Spinal cord (tissue), 10 donors: ENCODE results near the gene DPCD. TPM values are rescaled to one million over a fixed set of nuclear protein-coding genes. Genes with fewer than 3 reads are reported as not detected.
A peak's percentile ranks its signal among the peaks of the same experiment; 100 is the strongest.

ENCODE experiments used
- DNase-seq, 6 donors: peaks; one replicate each; pipeline versions ENCODE4 v3.0.0 to v3.0.0-alpha.2; 2013 to 2015; ENCODE audit warnings: low spot score in 6 of 6, low read depth in 4 of 6
- H3K27ac ChIP-seq: one replicate; pipeline ENCODE4 v1.5.1; 2013; ENCODE audit warnings: low read depth, low read length, control low read depth
- H3K27me3 ChIP-seq: one replicate; pipeline ENCODE4 v1.6.1; 2013; ENCODE audit warnings: low read length; ENCODE audit not compliant: control insufficient read depth, insufficient read depth
- H3K36me3 ChIP-seq: one replicate; pipeline ENCODE4 v1.6.1; 2013; ENCODE audit warnings: low read length; ENCODE audit not compliant: control insufficient read depth, insufficient read depth
- H3K4me1 ChIP-seq: one replicate; pipeline ENCODE4 v1.6.1; 2013; ENCODE audit warnings: low read length; ENCODE audit not compliant: control insufficient read depth, insufficient read depth
- H3K4me3 ChIP-seq: one replicate; pipeline ENCODE4 v1.5.1; 2013; ENCODE audit warnings: low read depth, low read length, control low read depth
- H3K9me3 ChIP-seq: one replicate; pipeline ENCODE4 v1.6.1; 2013; ENCODE audit warnings: low read length; ENCODE audit not compliant: control insufficient read depth, insufficient read depth
- WGBS: methylation state at CpG from one replicate; pipeline ENCODE4 v1.1.5; 2013; ENCODE audit warnings: missing lambda C conversion rate; ENCODE audit not compliant: insufficient coverage; 5-methylcytosine and 5-hydroxymethylcytosine counted together
- polyA plus RNA-seq, 2 donors: library from polyadenylated mRNA; unstranded; fragments of 120-200 nt; gene quantifications; one replicate each; pipeline ENCODE4 v1.2.1, GENCODE V29; 2013; ENCODE audit not compliant: insufficient read length in 2 of 2
- total RNA-seq, 2 donors: library from RNA; depleted of rRNA in 1 of 2; stranded (reverse); fragments of 120-200 nt in 1 of 2; fragments of >200 nt in 1 of 2; gene quantifications; one replicate each; pipeline versions ENCODE4 v1.2.3 to v1.2.4, GENCODE V29; 2013 to 2014
- donor health status: healthy.

DPCD gene
- total and polyA plus RNA-seq, 4 donors: 21.1 to 57.2 (median 42.2) TPM

GRCh38 chr10:101609481-101609880 is 21.4 kb downstream of the DPCD start:
- no peaks in the 10 kb centered on the region for H3K9me3 ChIP-seq
- no peaks in the 10 kb centered on the region for H3K27me3 ChIP-seq
- H3K36me3 ChIP-seq: peaks cover 83% of the 10 kb centered on the region
- H3K27ac ChIP-seq: no peak overlapping the region
- WGBS: 100% methylated on average over 2 of the region's 4 CpGs
- H3K4me3 ChIP-seq: no peak overlapping the region
- peaks cover 22% of the 10 kb centered on the region for H3K4me1 ChIP-seq
- no peak for DNase-seq

GRCh38 chr10:101611096-101611905 is 23.2 kb downstream of the DPCD start:
- peaks cover 75% of the 10 kb centered on the region for H3K36me3 ChIP-seq
- DNase-seq: no peak
- H3K9me3 ChIP-seq: no peaks in the 10 kb centered on the region
- H3K4me3 ChIP-seq: no peak overlapping the region
- H3K27me3 ChIP-seq: no peaks in the 10 kb centered on the region
- WGBS: 84% methylated on average over 9 of the region's 16 CpGs
- H3K4me1 ChIP-seq: peaks cover 35% of the 10 kb centered on the region
- H3K27ac ChIP-seq: no peak overlapping the region

- Histone ChIP-seq H3K27me3 (no peaks in the 10 kb centered on the region), H3K27ac (no peak overlapping the region), H3K36me3 (peaks cover 78% of the 10 kb centered on the region), H3K4me3 (no peak overlapping the region), H3K9me3 (no peaks in the 10 kb centered on the region), H3K4me1 (peaks cover 35% of the 10 kb centered on the region)
- 92% methylated on average over 5 of the region's 6 CpGs for WGBS
- no peak for DNase-seq
Measured at GRCh38 chr10:101612086-101612485, 24.0 kb downstream of the DPCD start.

GRCh38 chr10:101612872-101613271 is 24.8 kb downstream of the DPCD start:
- no peak for DNase-seq
- no peak overlapping the region for H3K4me3 ChIP-seq
- no peaks in the 10 kb centered on the region for H3K27me3 ChIP-seq
- no peak overlapping the region for H3K27ac ChIP-seq
- no peaks in the 10 kb centered on the region for H3K9me3 ChIP-seq
- peaks cover 73% of the 10 kb centered on the region for H3K36me3 ChIP-seq
- H3K4me1 ChIP-seq: peaks cover 35% of the 10 kb centered on the region
- 27% methylated on average over 3 of the region's 10 CpGs for WGBS

GRCh38 chr10:101613646-101614045 is 25.5 kb downstream of the DPCD start:
- H3K27me3 ChIP-seq: no peaks in the 10 kb centered on the region
- peaks cover 76% of the 10 kb centered on the region for H3K36me3 ChIP-seq
- peaks cover 35% of the 10 kb centered on the region for H3K4me1 ChIP-seq
- WGBS: 100% methylated on average over 2 of the region's 3 CpGs
- no peak for DNase-seq
- no peak overlapping the region for H3K4me3 ChIP-seq
- H3K27ac ChIP-seq: no peak overlapping the region
- H3K9me3 ChIP-seq: no peaks in the 10 kb centered on the region

GRCh38 chr10:101614663-101615524 is 26.8 kb downstream of the DPCD start:
- H3K4me3 ChIP-seq: no peak overlapping the region
- no peaks in the 10 kb centered on the region for H3K27me3 ChIP-seq
- peaks cover 35% of the 10 kb centered on the region for H3K4me1 ChIP-seq
- H3K9me3 ChIP-seq: no peaks in the 10 kb centered on the region
- 50% methylated on average over 7 of the region's 13 CpGs for WGBS
- no peak overlapping the region for H3K27ac ChIP-seq
- peak in 1 of 6 donors; percentile 28 for DNase-seq
- peaks cover 73% of the 10 kb centered on the region for H3K36me3 ChIP-seq

GRCh38 chr10:101615525-101616116 is 27.5 kb downstream of the DPCD start:
- 75% methylated on average over 5 of the region's 5 CpGs for WGBS
- Histone ChIP-seq H3K9me3 (no peaks in the 10 kb centered on the region), H3K27me3 (no peaks in the 10 kb centered on the region), H3K36me3 (peaks cover 71% of the 10 kb centered on the region), H3K4me1 (peaks cover 35% of the 10 kb centered on the region), H3K4me3 (no peak overlapping the region), H3K27ac (no peak overlapping the region)
- DNase-seq: no peak

GRCh38 chr10:101616415-101617101 is 28.4 kb downstream of the DPCD start:
- Histone ChIP-seq H3K9me3 (no peaks in the 10 kb centered on the region), H3K27me3 (no peaks in the 10 kb centered on the region), H3K4me3 (no peak overlapping the region), H3K36me3 (peaks cover 67% of the 10 kb centered on the region), H3K27ac (no peak overlapping the region), H3K4me1 (peaks cover 35% of the 10 kb centered on the region)
- 71% methylated on average over 7 of the region's 9 CpGs for WGBS
- DNase-seq: no peak

GRCh38 chr10:101617102-101617823 is 29.1 kb downstream of the DPCD start:
- no peak for DNase-seq
- WGBS: 79% methylated on average over 4 of the region's 8 CpGs
- no peak overlapping the region for H3K4me3 ChIP-seq
- H3K27ac ChIP-seq: no peak overlapping the region
- no peaks in the 10 kb centered on the region for H3K9me3 ChIP-seq
- peaks cover 63% of the 10 kb centered on the region for H3K36me3 ChIP-seq
- no peaks in the 10 kb centered on the region for H3K27me3 ChIP-seq
- H3K4me1 ChIP-seq: peaks cover 35% of the 10 kb centered on the region
